Vagina (tissue), 2 donors: ENCODE measurements around the gene DRP2.
"Not testable (repeated sequence)": the region's sequence is repeated elsewhere in the genome, so short reads cannot be mapped to it uniquely, and the experiment has no call there.

ENCODE experiments used
- POLR2A ChIP-seq, 2 donors: fragments of 450-650 bp; IDR thresholded peaks; one replicate each; pipeline ENCODE4 v1.6.1; 2017; ENCODE audit warnings: antibody characterized with exemption in 2 of 2, mild to moderate bottlenecking in 2 of 2, moderate library complexity in 2 of 2
- TF ChIP-seq, protein P1 (sequence below), 3 experiments: fragments of 450-650 bp in 2 of 3; fragments of 200-600 bp in 1 of 3; sonication (generic) in 1 of 3; IDR thresholded peaks; one replicate each; pipeline ENCODE4 v1.5.1; 2017 to 2019; ENCODE audit warnings: antibody characterized with exemption in 3 of 3, mild to moderate bottlenecking in 2 of 3, moderate library complexity in 2 of 3

DNA sequence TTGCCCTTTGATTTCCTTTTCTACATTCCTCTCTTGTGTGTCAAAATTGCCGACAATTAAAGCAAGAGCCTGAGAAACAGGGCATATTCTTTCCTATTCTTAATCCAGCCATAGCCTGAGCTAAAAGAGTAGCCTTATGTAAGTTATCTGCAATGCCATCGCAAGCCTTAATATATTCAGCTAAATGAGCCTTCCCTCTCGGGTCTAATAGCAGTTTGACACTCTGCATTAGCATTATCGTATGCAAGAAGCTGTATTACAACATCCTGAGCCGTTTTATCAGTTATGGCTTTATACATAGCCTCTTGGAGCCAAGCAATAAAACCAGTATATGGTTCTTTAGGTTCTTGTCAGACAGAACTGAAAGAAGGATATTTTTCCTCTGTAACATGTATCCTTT lies 31.6 kb upstream of the DRP2 start:
- not testable (repeated sequence) for TF ChIP-seq POLR2A (IDR thresholded peaks at IDR 0.05)
- TF ChIP-seq, protein P1, sequence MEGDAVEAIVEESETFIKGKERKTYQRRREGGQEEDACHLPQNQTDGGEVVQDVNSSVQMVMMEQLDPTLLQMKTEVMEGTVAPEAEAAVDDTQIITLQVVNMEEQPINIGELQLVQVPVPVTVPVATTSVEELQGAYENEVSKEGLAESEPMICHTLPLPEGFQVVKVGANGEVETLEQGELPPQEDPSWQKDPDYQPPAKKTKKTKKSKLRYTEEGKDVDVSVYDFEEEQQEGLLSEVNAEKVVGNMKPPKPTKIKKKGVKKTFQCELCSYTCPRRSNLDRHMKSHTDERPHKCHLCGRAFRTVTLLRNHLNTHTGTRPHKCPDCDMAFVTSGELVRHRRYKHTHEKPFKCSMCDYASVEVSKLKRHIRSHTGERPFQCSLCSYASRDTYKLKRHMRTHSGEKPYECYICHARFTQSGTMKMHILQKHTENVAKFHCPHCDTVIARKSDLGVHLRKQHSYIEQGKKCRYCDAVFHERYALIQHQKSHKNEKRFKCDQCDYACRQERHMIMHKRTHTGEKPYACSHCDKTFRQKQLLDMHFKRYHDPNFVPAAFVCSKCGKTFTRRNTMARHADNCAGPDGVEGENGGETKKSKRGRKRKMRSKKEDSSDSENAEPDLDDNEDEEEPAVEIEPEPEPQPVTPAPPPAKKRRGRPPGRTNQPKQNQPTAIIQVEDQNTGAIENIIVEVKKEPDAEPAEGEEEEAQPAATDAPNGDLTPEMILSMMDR (IDR thresholded peaks at IDR 0.05), result not testable (repeated sequence)
